Endothelial cell (in vitro differentiated cells): ENCODE measurements around the gene OCA2. TPM values are rescaled to one million over a fixed set of nuclear protein-coding genes. Genes with fewer than 3 reads are reported as not detected.

Experiments used
- DNase-seq: peaks from one replicate; pipeline ENCODE4 v3.0.0; 2021; ENCODE audit warnings: low spot score
- H3K27ac Mint-ChIP-seq: one replicate; pipeline ENCODE4 v1.8.0; 2021; ENCODE audit warnings: mixed read lengths, inconsistent platforms; ENCODE audit not compliant: unreplicated experiment
- H3K27me3 Mint-ChIP-seq: one replicate; pipeline ENCODE4 v1.8.0; 2021; ENCODE audit warnings: mild to moderate bottlenecking, moderate library complexity, mixed read lengths, inconsistent platforms; ENCODE audit not compliant: unreplicated experiment
- H3K36me3 Mint-ChIP-seq: one replicate; pipeline ENCODE4 v1.8.0; 2021; ENCODE audit warnings: mild to moderate bottlenecking, low read depth, mixed read lengths, inconsistent platforms; ENCODE audit not compliant: unreplicated experiment
- H3K4me1 Mint-ChIP-seq: one replicate; pipeline ENCODE4 v1.8.0; 2021; ENCODE audit warnings: mild to moderate bottlenecking, mixed read lengths, inconsistent platforms; ENCODE audit not compliant: unreplicated experiment
- H3K4me3 Mint-ChIP-seq: one replicate; pipeline ENCODE4 v1.8.0; 2021; ENCODE audit warnings: mild to moderate bottlenecking, mixed read lengths, inconsistent platforms; ENCODE audit not compliant: unreplicated experiment
- H3K9me3 Mint-ChIP-seq: one replicate; pipeline ENCODE4 v1.8.0; 2021; ENCODE audit warnings: mixed read lengths, inconsistent platforms; ENCODE audit not compliant: unreplicated experiment
- CTCF ChIP-seq: fragments of 200-600 bp; sonication (generic); IDR thresholded peaks from one replicate; pipeline ENCODE4 v1.5.0; 2021; ENCODE audit warnings: antibody characterized with exemption; ENCODE audit not compliant: unreplicated experiment
- total RNA-seq: library from RNA; stranded (reverse); fragmentation: NEBNext Ultra II Directional; extraction: Animal tissue kit (Norgen Biotek cat#: 25700); gene quantifications from one replicate; pipeline ENCODE4 v1.2.1, GENCODE V29; 2021; ENCODE audit not compliant: unreplicated experiment

OCA2 gene
- total RNA-seq, 1 donor from 2014 or later = not detected

- H3K36me3 Mint-ChIP-seq = peaks cover 34% of the 10 kb centered on the region
- H3K9me3 Mint-ChIP-seq = no peaks in the 10 kb centered on the region
- peaks cover 21% of the 10 kb centered on the region for H3K27me3 Mint-ChIP-seq
- no peak overlapping the region for H3K27ac Mint-ChIP-seq
- DNase-seq = no peak
- H3K4me1 Mint-ChIP-seq = peaks cover 3% of the 10 kb centered on the region
- peak overlapping the region; percentile 16 for H3K4me3 Mint-ChIP-seq
- TF ChIP-seq CTCF = no peak
Measured at GRCh38 chr15:28112101-28112760, 13.1 kb upstream of the OCA2 start.

- no peak for DNase-seq
- H3K4me1 Mint-ChIP-seq = peaks cover 3% of the 10 kb centered on the region
- no peak overlapping the region for H3K4me3 Mint-ChIP-seq
- no peak overlapping the region for H3K27ac Mint-ChIP-seq
- no peak for TF ChIP-seq CTCF
- H3K9me3 Mint-ChIP-seq = no peaks in the 10 kb centered on the region
- peaks cover 34% of the 10 kb centered on the region for H3K36me3 Mint-ChIP-seq
- H3K27me3 Mint-ChIP-seq = peaks cover 22% of the 10 kb centered on the region
Measured at GRCh38 chr15:28111543-28111942, 12.4 kb upstream of the OCA2 start.

- no peak for TF ChIP-seq CTCF
- Mint-ChIP-seq H3K4me1 (peaks cover 8% of the 10 kb centered on the region), H3K4me3 (no peak overlapping the region), H3K27me3 (peaks cover 24% of the 10 kb centered on the region), H3K27ac (no peak overlapping the region), H3K36me3 (peaks cover 28% of the 10 kb centered on the region), H3K9me3 (no peaks in the 10 kb centered on the region)
- DNase-seq = no peak
Measured at GRCh38 chr15:28110481-28110881, 11.4 kb upstream of the OCA2 start.

GRCh38 chr15:28109626-28110455 is 10.7 kb upstream of the OCA2 start:
- DNase-seq = no peak
- H3K27ac Mint-ChIP-seq = no peak overlapping the region

More at GRCh38 chr15:28109626-28110455, 10.7 kb upstream of the OCA2 start:
- TF ChIP-seq CTCF = no peak
- Mint-ChIP-seq H3K9me3 (no peaks in the 10 kb centered on the region), H3K27me3 (peaks cover 23% of the 10 kb centered on the region), H3K4me1 (peaks cover 8% of the 10 kb centered on the region), H3K4me3 (no peak overlapping the region), H3K36me3 (peaks cover 25% of the 10 kb centered on the region)
